Activated CD8-positive, alpha-beta memory T cell treated with anti-CD3 and anti-CD28 coated beads for 48 hours (primary cell): Measurements from ENCODE around the gene A2ML1.
"Not testable (repeated sequence)": the region's sequence is repeated elsewhere in the genome, so short reads cannot be mapped to it uniquely, and the experiment has no call there.

Source experiments
- DNase-seq, 3 experiments: peaks; one replicate each; pipeline ENCODE4 v3.0.0-alpha.2; 2020; ENCODE audit warnings: low read depth in 2 of 3, low spot score in 2 of 3

Gene A2ML1

DNA sequence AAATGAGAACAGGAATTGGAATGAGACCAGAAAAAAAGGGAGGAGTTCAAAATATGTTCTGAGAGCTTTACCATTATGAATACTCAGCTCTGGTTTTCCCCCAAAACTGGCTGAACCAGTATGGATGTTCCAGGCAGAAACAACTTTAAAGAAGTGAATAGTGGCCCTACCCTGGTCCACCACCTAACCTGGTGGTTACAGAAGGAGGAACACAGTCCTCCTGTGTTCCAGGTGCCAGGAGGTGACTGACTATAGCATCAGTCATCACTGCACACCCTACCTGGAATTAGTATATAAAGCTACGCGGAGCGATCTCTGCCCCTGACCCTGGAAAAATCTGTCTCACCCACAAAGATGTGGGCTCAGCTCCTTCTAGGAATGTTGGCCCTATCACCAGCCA, at the start of gene A2ML1:
TSS of gene A2ML1 (plus strand) at position 324 of the 400 bp plus-strand sequence. CDS start at position 355, 31 bp downstream.
- DNase-seq = no peak

DNA sequence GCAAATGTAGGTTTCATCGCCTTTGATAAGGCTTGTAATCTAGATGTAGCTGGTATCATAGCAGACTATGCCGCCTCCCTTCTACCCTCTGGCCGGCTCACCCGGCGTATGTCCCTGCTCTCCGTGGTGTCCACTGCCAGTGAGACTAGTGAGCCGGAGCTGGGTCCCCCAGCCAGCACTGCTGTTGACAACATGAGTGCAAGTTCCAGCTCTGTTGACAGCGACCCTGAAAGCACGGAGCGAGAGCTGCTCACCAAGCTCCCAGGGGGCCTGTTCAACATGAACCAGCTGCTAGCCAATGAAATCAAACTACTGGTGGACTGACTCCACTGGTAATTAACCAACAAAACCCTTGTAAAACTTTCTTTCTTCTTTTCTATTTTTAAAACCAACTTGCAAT, 49.0 kb upstream of the A2ML1 start:
- DNase-seq = no peak

DNA sequence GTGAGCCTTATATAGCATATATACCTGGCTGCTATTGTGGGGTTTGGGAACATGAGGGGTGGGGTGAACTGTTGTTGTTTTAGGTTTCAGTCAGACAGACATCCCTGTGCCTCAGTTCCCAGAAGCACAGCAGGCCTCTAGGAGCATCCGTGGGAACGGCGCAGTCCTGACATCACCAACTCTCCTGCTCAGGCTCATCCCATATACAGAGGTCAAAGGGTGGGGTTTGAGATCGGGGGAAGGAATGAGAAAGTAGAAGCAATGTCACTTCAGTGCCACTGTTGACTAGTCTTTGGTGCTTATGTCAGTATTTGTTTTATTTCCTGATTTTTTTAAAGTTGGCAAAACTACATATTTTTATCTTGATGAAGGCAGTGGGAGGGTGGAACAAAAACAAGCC, 43.1 kb upstream of the A2ML1 start:
- no peak for DNase-seq

DNA sequence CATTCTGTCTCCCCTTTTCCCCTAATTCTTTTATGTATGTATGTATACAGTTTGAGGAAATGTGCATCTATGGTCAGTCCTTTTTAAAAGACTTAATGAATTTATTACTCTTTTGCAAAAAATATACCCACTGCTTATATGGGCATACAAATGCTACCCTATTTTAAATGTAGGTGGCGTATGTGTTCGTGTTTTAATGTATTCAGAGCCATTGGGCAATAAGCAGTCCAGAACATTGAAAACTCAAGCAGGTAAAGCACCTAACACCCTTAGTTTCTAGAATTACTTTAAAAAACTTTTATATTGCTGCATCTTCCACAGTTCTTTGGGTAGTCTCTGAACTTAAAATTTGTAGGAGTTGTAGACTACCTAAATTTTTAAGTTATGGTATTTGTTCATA, 42.6 kb upstream of the A2ML1 start:
- DNase-seq = no peak

DNA sequence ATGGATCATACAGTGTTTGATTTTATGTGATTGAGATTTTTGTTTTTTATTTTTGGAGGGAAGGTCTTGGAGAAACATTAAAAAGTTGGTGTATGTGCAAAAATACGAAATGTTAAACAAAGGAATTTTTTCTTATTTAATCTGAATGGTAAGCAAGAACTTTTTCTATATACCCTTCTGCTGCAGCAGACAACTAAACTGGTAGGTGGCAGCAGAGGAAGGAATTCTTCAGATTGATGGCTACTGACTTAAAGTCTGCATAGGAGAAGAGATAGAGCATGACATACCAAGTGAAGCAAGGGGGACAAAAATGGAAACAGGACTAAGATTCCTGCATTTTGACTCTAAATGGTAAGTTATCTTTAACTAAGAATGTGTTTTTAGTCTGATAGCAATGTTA, 42.0 kb upstream of the A2ML1 start:
- no peak for DNase-seq

DNA sequence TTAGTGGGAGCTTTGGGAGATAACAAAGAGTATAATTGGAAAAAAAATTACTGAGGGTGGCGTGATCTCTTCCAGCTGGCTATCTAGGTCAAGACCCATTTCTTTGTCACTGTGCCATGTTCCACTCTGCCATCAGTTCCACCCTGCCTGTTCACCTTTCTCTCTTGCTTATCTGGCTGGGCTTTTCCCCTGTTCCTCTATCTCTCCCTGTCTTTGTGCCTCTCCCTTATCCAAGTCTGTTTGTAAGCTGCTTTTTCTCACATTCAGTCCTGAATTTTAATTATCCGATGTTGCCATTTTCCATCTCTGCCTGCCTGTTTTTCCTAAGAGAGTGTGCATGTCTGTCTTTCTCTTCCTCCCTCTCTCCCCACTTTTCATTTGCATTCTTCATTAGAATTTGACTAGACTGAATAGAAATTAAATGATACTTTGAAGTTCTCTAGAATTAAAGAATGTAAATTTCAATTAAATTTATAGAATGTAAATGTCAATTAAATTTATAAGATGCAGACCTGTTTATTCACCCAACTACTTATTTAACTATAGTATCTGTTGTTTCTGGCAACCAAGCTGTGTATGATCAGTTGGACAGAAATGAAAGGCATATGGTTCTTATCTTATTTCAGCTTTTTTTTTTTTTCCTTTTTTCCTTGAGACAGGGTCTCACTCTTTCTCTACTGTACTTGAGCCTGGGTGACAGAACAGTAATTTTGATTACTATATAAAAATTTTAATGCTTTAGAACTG, 40.9 kb upstream of the A2ML1 start:
- DNase-seq = no peak

DNA sequence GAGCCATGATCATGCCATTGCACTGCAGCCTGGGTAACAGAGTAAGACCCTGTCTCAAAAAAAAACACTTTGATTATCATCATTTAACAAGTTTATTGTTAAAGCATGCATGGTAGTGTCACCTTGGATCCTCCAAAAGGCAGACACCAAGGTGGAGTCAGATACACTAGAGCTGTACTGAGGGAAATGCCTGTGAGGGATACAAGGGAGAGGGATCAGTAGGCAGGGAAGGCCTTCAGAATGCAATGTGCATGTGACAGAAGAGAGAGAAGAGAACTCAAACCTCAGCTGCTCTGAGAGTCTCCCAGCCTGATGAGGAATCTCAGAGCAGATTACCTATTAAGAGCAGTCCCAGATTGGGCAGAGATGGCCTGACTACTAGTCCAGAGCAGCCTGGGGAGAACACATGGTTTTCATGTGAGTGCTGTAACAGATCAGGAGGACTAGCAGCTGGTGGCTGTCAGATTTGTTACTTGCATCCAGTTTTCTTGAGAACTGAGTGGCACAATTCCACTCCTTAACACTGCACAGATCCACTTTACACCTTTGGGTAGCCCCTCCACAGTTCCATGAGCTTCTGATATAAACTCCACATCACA, 38.0 kb upstream of the A2ML1 start:
- DNase-seq = no peak

DNA sequence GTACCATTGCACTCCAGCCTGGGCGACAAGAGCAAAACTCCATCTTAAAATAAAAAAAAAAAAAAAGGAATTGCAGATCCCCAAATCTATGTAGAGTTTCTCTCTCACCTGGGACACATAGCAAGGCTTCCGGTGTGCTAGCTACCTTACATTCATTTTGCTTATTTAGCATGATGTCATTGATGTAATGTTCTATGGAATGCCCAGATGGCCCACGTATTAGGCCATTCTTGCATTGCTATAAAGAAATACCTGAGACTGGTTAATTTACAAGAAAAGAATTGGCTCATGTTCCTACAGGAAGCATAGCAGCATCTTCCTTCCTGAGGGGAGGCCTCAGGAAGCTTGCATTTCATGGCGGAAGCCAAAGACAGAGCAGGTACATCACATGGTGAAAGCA, 36.9 kb upstream of the A2ML1 start:
- DNase-seq = no peak

DNA sequence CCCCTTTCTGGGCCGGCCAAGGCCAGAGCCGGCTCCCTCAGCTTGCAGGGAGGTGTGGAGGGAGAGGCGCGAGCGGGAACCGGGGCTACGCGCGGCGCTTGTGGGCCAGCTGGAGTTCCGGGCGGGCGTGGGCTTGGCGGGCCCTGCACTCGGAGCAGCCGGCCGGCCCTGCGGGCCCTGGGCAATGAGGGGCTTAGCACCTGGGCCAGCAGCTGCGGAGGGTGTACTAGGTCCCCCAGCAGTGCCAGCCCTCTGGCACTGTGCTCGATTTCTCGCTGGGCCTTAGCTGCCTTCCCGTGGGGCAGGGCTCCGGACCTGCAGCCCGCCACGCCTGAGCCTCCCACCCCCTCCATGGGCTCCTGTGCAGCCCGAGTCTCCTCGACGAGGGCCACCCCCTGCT, 35.2 kb upstream of the A2ML1 start:
- not testable (repeated sequence) for DNase-seq

DNA sequence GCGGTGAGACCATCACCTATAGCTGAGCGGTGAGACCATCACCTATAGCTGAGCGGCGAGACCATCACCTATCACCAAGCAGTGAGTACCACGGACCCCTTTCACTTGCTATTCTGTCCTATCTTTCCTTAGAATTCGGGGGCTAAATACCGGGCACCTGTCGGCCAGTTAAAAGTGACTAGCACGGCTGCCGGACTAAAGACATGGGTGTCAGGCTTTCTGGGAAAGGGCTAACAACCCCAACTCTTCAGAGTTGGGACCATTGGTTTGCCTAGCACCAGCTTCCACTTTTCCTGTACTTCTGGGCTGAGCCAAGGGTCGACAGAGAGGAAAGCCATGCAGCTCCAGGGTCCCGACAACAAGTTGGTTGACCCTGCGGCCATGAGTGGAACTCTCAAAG, 33.7 kb upstream of the A2ML1 start:
- not testable (repeated sequence) for DNase-seq

DNA sequence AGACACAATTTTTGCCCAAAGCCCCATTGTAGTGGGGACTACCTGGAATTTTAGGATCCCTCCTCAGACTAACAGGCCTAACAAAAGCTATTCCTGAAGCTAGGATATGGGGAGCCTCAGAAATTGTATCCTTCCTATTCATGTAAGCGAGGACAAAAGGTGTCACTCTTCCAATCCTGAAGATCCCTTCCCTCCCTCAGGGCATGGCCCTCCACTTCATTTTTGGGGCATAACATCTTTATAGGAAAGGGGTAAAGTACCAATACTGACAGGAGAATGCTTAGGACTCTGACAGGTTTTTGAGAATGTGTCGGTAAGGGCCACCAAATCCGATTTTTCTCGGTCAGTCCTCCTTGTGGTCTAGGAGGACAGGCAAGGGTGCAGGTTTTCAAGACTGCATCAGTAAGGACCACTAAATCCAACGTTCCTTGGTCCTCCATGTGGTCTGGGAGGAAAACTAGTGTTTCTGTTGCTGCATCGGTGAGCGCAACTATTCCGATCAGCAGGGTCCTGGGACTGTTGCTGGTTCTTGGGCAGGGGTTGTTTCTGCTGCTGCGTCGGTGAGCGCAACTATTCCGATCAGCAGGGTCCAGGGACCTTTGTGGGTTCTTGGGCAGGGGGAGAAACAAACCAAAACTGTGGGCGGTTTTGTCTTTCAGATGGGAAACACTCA, 32.9 kb upstream of the A2ML1 start:
- DNase-seq = not testable (repeated sequence)

DNA sequence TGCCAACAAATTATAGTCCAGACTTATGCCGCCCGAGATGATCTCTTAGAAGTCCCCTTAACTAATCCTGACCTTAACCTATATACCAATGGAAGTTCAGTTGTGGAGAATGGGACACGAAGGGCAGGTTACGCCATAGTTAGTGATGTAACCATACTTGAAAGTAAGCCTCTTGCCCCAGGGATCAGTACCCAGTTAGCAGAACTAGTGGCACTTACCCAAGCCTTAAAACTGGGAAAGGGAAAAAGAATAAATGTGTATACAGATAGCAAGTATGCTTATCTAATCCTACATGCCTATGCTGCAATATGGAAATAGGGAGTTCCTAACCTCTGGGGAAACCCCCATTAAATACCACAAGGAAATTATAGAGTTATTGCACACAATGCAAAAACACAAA, 29.2 kb upstream of the A2ML1 start:
- DNase-seq = not testable (repeated sequence)

DNA sequence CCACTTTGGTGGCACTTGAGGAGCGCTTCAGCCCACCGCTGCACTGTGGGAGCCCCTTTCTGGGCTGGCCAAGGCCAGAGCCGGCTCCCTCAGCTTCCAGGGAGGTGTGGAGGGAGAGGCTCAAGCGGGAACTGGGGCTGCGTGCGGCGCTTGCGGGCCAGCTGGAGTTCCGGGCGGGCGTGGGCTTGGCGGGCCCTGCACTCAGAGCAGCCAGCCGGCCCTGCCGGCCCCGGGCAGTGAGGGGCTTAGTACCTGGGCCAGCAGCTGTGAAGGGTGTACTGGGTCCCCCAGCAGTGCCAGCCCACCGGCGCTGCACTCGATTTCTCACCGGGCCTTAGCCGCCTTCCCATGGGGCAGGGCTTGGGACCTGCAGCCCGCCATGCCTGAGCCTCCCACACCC, 27.8 kb upstream of the A2ML1 start:
- DNase-seq = not testable (repeated sequence)

DNA sequence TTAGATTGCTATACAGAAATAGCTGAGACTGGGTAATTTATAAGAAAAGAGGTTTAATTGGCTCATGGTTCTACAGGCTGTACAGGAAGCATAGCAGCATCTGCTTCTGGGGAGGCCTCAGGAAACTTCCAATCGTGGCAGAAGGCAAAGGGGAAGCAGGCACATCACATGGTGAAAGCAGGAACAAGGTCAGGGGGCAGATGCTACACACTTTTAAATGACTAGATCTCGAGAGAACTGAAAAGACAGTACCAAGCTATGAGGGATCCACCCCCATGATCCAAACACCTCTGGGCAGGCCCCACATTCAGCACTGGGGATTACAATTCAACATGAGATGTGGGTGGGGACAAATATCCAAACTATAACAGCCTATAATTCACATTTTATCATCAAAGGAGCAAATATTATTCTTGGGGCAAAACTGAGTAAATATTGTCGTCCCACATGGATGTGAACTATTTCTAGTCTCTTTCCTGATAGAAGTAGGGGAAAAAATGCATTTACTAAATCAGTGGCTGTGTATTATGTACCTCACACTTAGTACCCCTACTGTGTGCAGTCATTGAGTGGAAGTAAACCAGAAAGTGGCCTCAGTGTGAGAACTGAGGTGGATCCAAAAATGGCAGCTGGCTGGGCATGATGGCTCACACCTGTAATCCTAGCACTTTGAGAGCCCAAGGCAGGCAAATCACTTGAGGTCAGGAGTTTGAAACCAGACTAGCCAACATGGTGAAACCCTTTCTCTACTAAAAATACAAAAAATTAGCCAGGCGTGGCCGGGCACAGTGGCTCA, 25.4 kb upstream of the A2ML1 start:
- DNase-seq = no peak

DNA sequence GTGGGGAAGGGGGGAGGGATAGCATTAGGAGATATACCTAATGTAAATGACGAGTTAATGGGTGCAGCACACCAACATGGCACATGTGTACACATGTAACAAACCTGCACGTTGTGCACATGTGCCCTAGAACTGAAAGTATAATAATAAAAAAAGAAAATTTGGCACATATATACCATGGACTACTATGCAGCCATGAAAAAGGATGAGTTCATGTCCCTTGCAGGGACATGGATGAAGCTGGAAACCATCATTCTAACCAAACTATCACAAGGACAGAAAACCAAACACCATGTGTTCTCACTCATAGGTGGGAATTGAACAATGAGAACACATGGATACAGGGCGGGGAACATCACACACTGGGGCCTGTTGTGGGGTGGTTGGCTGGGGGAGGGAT, 21.2 kb upstream of the A2ML1 start:
- DNase-seq = not testable (repeated sequence)

DNA sequence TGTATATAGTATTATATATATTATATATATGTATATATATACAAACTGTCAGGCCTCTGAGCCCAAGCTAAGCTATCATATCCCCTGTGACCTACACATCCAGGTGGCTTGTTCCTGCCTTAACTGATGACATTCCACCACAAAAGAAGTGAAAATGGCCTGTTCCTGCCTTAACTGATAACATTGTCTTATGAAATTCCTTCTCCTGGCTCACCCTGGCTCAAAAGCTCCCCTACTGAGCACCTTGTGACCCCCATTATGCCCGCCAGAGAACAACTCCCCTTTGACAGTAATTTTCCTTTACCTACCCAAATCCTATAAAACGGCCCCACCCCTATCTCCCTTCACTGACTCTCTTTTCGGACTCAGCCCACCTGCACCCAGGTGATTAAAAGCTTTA, 17.6 kb upstream of the A2ML1 start:
- DNase-seq = not testable (repeated sequence)

DNA sequence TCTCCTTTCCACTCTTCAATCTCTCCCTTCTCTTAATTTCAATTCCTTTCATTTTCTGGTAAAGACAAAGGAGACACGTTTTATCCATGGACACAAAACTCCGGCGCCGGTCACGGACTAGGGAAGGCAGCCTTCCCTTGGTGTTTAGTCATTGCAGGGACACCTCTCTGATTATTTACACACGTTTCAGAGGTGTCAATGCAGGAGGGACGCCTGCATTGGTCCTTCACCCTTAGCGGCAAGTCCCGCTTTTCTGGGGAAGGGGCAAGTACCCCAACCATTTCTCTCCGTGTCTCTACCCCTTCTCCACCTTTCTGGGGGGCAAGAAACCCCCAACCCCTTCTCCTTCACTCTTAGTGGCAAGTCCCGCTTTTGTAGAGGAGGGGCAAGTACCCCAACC, 16.9 kb upstream of the A2ML1 start:
- not testable (repeated sequence) for DNase-seq

DNA sequence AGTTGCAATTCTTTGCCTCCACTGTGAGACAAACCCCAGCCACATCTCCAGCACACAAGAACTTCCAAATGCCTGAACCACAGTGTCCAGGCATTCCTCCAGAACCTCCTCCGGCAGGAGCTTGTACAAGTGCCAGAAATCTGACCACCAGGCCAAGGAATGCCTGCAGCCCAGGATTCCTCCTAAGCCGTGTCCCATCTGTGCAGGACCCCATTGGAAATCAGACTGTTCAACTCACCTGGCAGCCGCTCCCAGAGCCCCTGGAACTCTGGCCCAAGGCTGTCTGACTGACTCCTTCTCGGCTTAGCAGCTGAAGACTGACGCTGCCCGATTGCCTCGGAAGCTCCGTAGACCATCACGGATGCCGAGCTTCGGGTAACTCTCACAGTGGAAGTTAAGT, 15.3 kb upstream of the A2ML1 start:
- DNase-seq = not testable (repeated sequence)

DNA sequence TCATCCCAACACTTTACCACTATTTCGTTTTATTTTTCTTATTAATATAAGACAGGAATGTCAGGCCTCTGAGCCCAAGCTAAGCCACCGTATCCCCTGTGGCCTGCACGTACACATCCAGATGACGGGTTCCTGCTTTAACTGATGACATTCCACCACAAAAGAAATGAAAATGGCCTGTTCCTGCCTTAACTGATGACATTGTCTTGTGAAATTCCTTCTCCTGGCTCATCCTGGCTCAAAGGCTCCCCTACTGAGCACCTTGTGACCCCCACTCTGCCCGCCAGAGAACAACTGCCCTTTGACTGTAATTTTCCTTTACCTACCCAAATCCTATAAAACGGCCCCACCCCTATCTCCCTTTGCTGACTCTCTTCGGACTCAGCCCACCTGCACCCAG, 12.3 kb upstream of the A2ML1 start:
- not testable (repeated sequence) for DNase-seq

DNA sequence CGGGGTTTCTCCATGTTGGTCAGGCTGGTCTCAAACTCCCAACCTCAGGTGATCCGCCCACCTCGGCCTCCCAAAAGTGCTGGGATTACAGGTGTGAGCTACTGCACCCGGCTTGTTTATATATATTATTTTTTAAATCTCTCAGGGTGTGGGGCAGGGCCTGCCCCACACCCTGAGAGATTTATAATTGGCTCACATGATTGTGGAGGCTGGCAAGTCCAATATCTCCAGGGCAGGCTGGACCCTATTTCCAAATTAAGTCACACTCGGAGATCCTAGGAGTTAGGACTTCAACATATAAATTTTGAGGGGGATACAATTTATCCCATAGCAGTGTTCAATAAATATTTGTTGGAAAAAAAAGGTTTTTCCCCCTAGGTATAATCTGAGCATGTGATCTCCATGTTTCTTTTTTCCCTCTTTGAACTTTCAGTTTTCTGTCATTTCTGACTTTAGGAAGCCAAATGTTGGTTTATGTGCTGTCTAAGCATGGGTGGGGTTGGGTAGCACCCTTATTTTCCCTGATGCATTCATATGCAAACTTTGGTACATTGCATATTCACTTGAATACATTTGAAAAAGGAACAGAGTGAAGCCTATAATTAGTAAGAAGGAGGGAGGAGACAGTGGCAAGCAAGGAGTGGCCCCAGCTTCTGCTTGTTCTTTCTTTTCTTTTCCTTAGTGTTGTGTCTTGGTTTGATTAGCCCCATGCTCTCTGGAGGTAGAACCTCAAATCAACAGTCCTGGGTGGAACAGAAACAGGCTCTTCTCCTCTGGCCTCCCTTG, 8.7 kb upstream of the A2ML1 start:
- no peak for DNase-seq
